KBM-7 (cell line): Measurements from ENCODE around the gene CDK6.
A peak's percentile ranks its signal among the peaks of the same experiment; 100 is the strongest.

Experiments used
- DNase-seq: peaks from one replicate; pipeline ENCODE4 v3.0.0-alpha.2; 2015
- in situ Hi-C: fragments of 300-500 bp; cut with MboI; formaldehyde crosslinking; loops from 2 replicates; pipeline ENCODE4 v1.14.3; 2020; ENCODE audit warnings: low sequenced_read_pairs, low pct_unique_long_range_greater_than_20kb, mixed read lengths

The CDK6 gene

DNA sequence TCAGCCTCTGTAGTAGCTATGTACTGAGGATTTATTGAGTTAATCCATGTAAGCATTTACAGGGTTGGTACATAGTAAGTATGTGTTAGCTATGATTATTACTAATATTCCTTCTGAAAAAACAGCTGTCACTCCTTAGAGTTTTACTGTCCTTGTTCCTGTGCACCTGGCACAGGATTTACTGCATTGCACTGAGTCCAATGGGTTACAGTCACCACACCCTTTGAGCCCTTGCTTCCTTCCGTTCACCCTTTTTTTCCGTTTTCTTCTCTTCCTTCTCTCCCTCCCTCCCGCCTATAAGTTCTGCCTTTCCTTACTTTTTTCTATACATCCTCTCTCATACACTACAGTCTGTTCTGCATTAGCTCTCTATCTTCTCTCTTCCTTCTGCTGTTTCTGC, 12.5 kb upstream of the CDK6 start:
- DNase-seq, result no peak
- in situ Hi-C loops, result no loop called here

DNA sequence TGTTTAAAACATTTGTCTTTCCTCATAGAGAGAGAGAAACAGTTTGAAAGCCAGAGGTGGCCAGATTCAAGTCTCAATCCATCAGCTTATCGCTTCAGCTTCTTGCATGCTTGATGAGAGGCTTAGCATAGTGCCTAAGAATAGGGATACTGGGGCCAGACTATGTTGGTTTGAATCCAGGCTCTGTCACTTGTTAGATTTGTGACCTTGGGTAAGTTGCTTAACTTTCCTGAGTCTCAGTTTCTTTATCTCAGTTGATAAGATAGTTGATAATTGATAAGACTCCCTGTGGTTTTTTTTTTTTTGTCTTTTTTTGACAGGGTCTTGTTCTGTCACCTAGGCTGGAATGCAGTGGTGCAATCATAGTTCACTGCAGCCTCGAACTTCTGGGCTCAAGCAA, 12.1 kb upstream of the CDK6 start:
- DNase-seq, result no peak
- in situ Hi-C loops, result no loop called here

DNA sequence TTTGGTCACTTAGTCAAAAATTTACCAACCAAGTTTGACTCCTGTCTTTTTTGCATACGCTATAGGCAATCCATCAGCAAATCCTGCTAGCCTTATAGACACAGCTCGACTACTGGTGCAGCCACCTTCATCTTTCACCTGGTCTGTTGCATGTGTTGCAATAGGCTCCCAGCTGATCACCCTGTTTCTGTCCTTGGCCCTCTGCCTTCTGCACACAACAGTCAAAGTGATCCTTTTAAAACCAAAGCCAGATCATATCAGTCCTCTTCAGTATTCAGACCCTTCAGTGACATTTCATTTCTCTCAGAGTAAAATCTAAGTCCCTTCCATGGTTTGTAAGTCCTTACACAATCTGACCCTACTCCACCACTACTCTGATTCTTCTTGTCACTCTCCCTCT, 10.9 kb upstream of the CDK6 start:
- no peak for DNase-seq
- in situ Hi-C loops, result no loop called here

DNA sequence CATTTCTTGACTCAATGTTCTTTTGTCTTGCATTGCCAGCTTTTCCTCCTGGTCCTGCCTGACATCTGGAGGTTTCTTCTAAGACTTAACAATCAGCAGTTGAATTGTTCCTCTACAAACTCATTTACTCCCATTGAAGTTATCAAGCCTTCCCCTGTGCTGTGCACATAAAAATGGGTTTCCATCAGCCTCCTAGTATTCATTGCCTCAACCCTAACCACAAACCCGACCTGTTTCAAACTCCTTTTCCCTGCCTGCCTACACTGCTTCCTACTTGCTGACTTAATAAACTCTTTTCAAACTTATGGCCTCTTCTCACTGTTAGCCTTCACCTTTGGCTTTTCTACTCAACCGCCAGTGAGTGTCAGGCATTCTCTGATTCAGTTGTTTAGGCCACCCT, 9.4 kb upstream of the CDK6 start:
- DNase-seq, result no peak
- in situ Hi-C loops, result no loop called here

DNA sequence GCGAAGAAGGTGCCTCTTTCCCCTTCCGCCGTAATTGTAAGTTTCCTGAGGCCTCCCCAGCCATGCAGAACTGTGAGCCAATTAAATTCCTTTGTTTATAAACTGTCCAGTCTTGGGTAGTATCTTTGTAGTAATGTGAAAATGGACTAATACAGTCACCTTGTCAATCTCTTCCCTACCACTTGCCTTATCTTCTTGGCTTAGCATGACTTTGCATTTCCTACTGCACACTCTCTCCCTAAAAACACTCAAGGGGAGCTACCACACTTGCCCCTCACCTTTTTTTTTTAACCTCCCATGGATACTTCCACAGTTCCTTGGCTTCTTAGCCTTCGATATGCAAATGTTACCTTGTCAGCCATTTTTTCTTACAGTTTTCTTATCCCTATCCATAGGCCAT, 7.4 kb upstream of the CDK6 start:
- DNase-seq, result no peak
- in situ Hi-C loops, result no loop called here

DNA sequence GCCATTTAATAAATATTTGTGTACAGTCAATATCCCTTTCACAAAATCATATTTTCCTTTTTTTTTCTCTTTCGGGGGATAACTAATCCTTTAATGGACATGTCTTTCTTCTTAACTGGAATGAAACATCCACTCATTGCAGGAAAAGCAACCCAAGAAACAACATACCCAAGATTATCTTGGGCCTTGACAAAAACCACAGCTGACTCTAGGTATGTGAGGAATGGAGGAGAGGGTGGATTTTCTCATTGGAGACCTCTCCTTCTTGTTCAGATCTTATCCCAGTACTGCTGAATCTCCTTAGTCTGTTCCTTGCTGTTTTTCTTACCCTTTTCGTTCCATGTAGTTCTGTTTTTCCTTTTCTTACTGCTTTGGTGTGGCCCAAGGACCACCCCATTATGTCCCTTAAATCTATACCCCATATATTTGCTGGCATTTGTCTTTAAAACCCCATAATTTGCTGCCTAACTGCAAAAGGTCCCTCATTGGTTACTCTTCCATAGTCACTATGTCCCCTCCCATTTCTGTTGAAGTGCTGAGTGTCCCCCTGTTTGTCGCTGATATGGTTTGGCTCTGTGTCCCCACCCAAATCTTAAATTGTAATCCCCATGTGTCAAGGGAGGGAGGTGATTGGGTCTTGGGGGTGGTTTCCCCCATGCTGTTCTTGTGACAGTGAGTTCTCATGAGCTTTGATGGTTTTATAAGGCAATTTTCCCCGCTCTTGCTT, 6.8 kb upstream of the CDK6 start:
- DNase-seq, result no peak
- in situ Hi-C loops, result no loop called here

DNA sequence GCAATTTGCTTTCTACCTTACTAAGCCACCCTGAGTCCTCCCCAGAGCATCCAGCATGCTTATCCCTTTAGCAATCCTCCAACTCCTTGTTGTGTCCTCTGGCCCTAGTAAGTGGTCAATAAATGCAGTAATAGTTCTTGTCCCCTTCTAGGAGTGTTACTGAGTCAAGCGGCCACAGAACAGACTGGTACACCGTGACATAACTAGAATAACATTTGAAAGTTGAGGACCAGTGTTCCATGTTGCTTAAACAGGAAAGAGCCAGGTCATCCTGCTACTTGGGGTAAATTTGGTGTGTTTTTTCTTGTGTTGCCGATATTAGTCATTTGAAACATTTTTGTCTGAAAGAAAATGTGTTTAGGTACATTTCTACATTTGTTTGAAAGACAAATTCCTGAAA, 4.8 kb upstream of the CDK6 start:
- DNase-seq, result no peak
- in situ Hi-C loops, result no loop called here

DNA sequence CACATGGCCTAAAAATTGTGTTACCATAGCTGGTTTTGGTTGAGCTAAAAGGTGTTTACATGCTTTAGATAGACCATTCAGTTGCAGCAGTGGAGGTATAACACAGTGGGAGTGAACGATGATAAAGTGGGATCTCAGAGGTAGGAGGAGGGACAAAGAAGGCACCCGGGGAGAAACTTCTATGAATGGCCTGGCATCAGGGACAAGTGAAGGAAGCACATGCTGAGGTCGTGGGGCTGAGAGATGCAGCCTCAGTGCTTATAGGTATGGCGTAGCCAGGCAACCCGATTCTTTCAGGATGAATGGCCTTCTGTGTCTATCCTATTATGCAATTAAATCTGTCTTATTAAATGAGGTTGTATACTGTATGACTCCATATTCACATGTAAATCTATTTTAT, 3.9 kb upstream of the CDK6 start:
- in situ Hi-C loops, result no loop called here
- no peak for DNase-seq

DNA sequence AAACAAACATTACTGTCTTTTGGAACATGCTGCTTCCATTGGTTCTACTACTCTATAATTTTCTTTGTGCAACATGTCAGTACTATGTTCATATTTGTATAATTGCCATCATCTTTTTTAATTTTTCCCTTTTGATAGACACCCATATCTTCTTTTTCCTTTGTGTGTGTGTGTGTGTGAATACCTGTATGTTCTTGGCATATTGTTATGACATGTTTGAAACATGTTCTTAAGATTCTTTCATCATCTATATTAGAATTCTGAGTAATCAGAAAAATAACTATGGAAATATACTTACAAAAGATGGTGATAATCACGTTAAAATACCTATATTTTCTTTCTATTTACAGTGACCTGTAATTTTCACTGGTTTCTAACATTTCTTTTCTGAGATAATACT, 3.5 kb upstream of the CDK6 start:
- in situ Hi-C loops, result no loop called here
- no peak for DNase-seq

DNA sequence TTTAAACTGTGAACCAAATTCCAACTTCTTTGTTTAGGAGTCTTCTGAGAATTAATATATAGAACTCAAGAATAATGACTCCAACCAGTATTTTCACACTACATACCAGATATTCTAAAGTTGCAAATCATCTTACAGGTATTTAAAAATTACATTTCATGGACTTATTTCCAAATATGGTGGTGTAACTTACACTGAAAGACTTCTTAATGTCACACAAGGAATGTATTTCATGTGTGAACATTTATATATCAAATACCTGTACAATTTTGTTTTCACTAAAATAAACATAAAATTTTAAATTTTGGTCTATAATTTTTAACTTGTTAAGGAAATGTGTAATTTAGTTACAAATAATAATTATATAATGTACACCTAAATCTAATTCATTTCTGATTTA, 2.6 kb upstream of the CDK6 start:
- DNase-seq, result no peak
- in situ Hi-C loops, result no loop called here

DNA sequence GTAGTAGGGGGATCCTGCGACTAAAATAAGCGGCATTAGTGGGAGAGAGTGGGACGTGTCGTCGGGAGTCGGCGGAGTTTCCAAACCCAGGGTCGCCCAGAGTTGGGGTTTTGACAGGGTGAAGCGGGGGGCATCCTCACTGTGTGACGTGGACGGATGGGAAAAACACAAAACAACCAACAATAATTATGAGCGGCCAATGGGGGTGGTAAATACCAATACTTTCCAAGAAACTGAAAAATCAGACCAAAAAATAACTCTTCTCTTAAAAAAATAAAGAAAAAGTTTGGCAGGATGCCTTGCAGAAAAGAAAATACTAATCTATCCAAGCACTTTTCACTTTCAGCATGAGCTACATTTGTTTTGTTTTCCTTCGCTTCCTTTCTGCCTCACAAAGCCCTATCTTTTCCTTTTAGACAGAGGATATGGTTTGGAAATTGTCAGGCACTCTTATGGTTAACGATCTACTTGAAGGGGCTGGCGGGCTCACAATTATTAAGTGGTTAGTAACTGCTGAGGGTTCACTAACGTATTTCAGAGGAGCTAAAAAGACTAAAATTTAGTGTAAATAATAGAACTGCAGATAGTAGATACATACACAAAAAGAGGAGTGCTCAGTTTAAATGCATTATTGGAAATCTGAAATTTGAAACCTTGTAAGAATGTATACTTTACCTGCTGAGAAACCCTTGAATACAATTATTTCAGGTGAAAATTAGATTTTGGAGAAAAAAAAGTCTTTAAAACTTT, 802 bp upstream of the CDK6 start:
- in situ Hi-C loops, result no loop called here
- peak; percentile 33 for DNase-seq

DNA sequence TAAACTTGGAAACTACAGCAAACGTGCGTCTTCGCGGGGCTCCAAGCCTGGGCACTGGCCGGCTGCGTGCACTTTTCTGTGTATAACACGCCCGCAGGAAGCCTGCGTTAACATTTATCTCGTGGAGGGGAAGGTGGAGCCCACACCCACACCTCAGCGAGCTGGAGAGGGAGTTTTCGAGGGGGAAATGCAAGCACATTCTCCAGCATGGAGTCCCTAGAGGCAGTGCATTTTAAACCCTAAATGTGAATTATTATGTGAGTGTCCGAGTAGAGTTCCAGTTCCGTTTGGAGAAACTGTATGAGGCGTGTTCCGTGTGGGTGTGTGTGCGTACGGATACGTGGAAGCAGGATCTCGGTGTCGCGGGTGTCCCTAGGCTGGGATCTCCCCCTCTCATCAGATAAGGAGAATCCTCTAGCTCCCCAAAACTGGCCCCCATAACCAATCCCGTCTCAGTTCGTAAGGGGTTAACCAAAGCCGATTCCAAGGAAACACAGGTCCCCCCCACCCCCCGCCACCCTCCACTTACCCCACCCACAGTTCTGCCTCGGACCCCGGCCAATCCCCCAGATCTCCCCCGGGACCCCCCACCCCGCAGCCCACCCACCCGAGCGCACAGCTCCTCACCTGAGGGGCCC, 403 bp downstream of the CDK6 start:
- no peak for DNase-seq
- in situ Hi-C loops, result no loop called here

DNA sequence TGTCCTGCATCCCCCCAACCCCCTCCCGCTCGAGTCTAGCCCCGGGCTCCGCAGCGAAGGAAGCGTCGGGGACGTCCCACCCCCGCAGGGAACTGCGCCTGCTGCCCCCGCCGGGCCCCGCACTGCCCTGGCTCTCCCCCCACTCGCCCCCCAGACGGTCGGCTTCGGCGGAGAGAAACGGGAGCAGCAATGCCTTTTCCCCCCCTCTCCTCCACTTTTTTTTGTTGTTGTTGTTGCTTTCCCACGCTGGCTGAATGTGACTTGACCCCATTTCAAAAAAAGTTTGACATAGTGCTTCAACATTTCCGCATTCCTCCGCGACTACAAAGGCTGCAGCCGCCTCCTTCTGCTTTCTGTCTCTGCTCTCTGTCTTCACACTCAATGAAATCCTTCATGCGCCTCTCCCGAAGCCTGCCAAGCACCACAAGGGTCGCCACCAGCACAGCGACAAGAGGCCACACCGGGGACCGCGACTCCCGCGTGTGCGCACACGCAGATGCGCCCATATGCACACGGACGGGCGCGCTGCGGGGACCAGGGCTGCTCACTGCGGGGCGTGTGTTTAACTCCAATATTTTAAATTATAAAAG, 1.0 kb downstream of the CDK6 start:
- peak; percentile 83 for DNase-seq
- in situ Hi-C loops, result no loop called here

DNA sequence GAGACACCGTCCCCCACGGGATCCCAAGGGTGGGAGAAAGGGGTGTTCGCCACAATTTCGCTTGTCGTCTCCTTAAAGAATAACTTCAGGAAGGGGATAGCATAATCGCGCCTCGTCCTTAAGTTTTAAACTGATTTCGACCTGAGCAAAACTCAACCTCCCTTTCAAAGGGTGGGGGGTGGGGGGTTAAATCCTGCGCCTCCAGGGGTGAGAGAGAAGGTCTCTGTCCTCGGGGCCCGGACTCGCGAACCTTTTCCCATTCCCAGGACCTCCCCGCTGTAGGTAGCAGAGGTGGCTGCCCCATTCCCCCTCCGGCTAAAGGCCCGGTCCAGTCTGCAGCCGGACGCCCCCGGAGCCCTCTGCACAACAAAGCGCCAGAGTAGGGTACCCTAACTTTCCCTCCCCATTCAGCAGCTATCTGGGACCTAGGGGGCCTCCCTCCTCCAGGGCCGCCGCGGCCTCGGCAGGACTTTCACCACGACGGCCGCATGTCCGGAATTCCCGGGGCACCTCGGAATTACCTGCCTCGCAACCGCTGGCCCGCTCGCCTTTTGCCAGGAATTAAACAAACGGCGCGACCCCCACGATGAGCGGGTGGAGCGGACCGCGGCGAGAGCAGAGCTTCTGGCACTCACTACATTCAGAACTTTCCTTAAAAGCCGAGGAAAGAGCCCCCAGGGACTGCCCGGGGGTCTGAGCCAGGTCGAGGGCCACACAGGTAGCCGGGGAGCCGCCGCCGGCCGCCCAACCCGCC, 1.7 kb downstream of the CDK6 start:
- in situ Hi-C loops, result no loop called here
- DNase-seq, result no peak

DNA sequence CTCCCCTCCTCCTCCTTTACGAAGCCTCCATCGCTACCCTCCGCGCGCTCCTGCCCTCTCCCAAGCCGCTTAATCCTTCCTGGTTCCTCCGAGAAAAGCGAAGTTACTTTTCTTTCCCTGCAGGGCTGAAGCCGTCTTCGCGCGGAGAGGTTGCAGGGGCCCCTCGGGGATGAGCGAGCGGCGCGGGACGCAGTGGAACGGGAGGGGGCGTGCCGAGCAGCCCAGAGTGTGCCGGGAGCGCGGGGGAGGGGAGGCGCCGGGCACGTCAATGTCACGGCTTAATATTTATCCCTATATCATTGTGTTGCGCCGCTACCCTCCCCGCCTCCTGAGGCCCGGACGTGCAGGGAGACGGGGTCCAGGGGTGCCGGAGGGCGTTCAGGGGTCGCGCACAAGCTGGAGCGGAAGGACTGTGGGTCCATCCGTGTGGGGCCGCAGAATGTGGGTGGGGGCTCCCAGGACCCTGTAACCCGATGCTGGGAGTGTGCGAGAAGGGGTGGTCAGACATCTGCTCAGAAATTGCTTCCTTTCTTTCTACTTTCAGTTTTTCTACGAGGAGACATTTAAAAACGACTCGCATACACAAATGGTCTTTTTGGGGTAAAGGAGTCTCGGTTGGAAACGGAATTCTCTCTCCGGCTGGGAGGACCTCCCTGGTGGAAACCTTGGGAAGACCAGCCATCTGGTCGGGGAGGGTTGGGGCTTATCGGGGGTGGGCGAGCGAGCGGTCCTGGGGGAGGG, 2.4 kb downstream of the CDK6 start:
- in situ Hi-C loops, result no loop called here
- peak; percentile 84 for DNase-seq

DNA sequence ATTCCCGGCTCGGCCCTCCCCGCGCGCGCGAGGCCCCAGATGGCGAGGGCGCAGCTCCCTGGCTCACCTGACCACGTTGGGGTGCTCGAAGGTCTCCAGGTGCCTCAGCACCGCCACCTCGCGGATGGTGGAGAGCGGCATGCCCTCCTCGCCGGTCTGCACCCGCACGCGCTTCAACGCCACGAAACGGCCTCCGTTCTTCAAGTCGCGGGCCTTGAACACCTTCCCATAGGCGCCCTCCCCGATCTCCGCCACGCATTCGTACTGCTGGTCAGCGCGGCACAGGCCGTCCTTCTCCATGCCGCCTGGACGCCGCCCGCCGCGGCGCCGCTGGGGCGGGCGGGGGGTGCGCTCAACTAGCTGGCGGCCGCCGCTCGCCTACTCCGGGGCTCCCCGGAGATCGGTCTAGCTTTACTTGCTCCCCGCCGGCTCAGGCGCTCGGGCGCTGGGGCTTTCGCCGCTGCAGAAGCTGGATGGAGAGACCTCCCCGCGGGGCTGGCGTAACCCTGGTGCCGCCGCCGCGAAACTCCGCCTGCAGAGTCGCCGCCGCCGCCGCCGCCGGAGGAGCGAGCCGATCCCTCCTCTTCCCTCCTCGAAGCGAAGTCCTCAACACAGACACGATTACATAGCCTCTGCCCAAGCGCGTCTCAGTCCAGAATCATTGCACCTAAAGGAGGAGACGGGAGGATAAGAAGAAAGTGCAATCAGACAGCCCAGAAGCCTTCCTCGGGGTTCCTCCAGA, 3.2 kb downstream of the CDK6 start:
- peak; percentile 87 for DNase-seq
- in situ Hi-C loops, result no loop called here

DNA sequence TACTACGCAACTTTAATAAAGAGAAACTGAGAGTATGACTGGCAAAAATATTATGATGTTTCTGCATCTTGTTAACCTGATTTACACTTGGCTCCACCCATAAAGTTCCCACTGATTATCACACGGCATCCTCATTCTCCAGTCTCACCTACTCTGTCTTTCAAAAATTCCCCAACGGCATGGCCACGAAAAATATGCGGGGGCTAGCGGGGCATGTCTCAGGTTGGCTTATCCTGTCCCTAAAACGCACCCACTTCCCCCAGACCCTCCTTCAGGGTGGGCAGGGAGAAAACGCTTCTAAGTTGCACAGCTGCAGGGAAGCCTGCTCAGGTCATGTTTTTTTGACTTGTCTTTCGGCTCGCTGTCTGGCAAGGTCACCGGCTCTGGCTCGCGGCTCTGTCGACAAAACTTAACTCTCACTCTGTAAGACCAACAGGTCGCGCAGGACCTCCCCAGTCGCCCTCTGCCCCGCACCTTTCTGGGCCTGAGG, 3.8 kb downstream of the CDK6 start:
- DNase-seq, result no peak
- in situ Hi-C loops, result no loop called here
